HEK293T (cell line): Measurements from ENCODE around the gene DPH6.

Source experiments
- BHLHE40 ChIP-seq: fragments of 450-650 bp; IDR thresholded peaks from 2 replicates; pipeline ENCODE4 v1.6.1; 2016; ENCODE audit warnings: mild to moderate bottlenecking, moderate library complexity, borderline replicate concordance
- FOXM1 ChIP-seq: fragments of 450-650 bp; IDR thresholded peaks from 2 replicates; pipeline ENCODE4 v1.6.1; 2017; ENCODE audit warnings: mild to moderate bottlenecking, borderline replicate concordance
- LEF1 ChIP-seq: fragments of 450-650 bp; IDR thresholded peaks from 2 replicates; pipeline ENCODE4 v1.6.1; 2017; ENCODE audit warnings: mild to moderate bottlenecking, borderline replicate concordance
- SP1 ChIP-seq: fragments of 450-650 bp; IDR thresholded peaks from 2 replicates; pipeline ENCODE4 v1.6.1; 2017
- TF ChIP-seq, protein P1 (sequence below): fragments of 450-650 bp; IDR thresholded peaks from 2 replicates; pipeline ENCODE4 v1.6.1; 2016

DNA sequence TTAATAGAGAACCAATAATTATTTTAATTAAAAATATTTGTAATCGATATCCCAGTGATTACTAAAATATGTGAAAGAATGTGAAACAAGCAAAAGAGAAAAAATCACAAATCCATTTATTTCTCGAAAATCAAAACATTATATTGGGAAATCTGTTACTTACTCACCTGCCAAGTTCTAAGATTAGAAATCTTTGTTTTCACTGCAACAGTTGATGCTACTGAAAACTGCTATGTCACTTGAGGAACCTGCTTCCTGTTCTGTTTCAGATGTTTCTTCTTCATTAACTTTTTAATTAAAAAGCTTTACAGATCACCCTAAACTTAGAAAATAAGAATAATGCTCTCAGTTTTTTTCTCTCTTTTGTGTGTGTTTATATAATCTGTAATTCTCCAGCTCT lies 13.7 kb upstream of the DPH6 start:
- TF ChIP-seq LEF1 = no peak
- TF ChIP-seq SP1 = no peak
- TF ChIP-seq, protein P1, sequence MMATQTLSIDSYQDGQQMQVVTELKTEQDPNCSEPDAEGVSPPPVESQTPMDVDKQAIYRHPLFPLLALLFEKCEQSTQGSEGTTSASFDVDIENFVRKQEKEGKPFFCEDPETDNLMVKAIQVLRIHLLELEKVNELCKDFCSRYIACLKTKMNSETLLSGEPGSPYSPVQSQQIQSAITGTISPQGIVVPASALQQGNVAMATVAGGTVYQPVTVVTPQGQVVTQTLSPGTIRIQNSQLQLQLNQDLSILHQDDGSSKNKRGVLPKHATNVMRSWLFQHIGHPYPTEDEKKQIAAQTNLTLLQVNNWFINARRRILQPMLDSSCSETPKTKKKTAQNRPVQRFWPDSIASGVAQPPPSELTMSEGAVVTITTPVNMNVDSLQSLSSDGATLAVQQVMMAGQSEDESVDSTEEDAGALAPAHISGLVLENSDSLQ = no peak
- TF ChIP-seq BHLHE40 = no peak
- TF ChIP-seq FOXM1 = no peak
